Parathyroid adenoma (tissue), 2 donors: Measurements from ENCODE around the gene ARHGAP22.

Experiments used
- H2AFZ ChIP-seq: fragments of 300-600 bp; sonication (generic); one replicate; pipeline ENCODE4 v1.7.0; 2017; ENCODE audit warnings: antibody characterized with exemption, mild to moderate bottlenecking
- H3K27ac ChIP-seq: fragments of 300-600 bp; sonication (generic); one replicate; pipeline ENCODE4 v1.7.0; 2017
- H3K27me3 ChIP-seq: fragments of 300-600 bp; sonication (generic); one replicate; pipeline ENCODE4 v1.7.0; 2017; ENCODE audit warnings: low read length; ENCODE audit not compliant: control insufficient read depth, insufficient read depth
- H3K36me3 ChIP-seq: fragments of 300-600 bp; sonication (generic); one replicate; pipeline ENCODE4 v1.7.0; 2017; ENCODE audit warnings: low read length; ENCODE audit not compliant: control insufficient read depth, insufficient read depth
- H3K4me1 ChIP-seq: fragments of 300-600 bp; sonication (generic); one replicate; pipeline ENCODE4 v1.7.0; 2017; ENCODE audit warnings: control low read depth
- H3K4me2 ChIP-seq: fragments of 300-600 bp; sonication (generic); one replicate; pipeline ENCODE4 v1.7.0; 2017; ENCODE audit warnings: low read length
- H3K4me3 ChIP-seq: fragments of 300-600 bp; sonication (generic); one replicate; pipeline ENCODE4 v1.7.0; 2017; ENCODE audit warnings: low read depth, low read length
- H3K79me2 ChIP-seq: fragments of 300-600 bp; sonication (generic); one replicate; pipeline ENCODE4 v1.7.0; 2017; ENCODE audit warnings: control low read depth
- H3K9ac ChIP-seq: fragments of 300-600 bp; sonication (generic); one replicate; pipeline ENCODE4 v1.7.0; 2017; ENCODE audit warnings: mild to moderate bottlenecking
- H3K9me3 ChIP-seq: fragments of 300-600 bp; sonication (generic); one replicate; pipeline ENCODE4 v1.7.0; 2017; ENCODE audit warnings: low read length; ENCODE audit not compliant: control insufficient read depth
- CTCF ChIP-seq: fragments of 300-600 bp; sonication (generic); IDR thresholded peaks from one replicate; pipeline ENCODE4 v1.7.0; 2017; ENCODE audit warnings: antibody characterized with exemption, mild to moderate bottlenecking
- donor health status: primary hyperparathyroidism.

ARHGAP22 gene

GRCh38 chr10:48638158-48638557 is 33.3 kb upstream of the ARHGAP22 start:
- H3K4me3 ChIP-seq: no peak overlapping the region
- no peaks in the 10 kb centered on the region for H3K36me3 ChIP-seq
- no peak overlapping the region for H3K27ac ChIP-seq
- H3K4me2 ChIP-seq: no peak overlapping the region
- H3K79me2 ChIP-seq: no peaks in the 10 kb centered on the region
- TF ChIP-seq CTCF: no peak
- no peak overlapping the region for H2AFZ ChIP-seq
- H3K9ac ChIP-seq: no peak overlapping the region
- no peaks in the 10 kb centered on the region for H3K4me1 ChIP-seq
- H3K9me3 ChIP-seq: no peaks in the 10 kb centered on the region
- H3K27me3 ChIP-seq: no peaks in the 10 kb centered on the region

GRCh38 chr10:48636901-48637300 is 32.0 kb upstream of the ARHGAP22 start:
- TF ChIP-seq CTCF: no peak
- H3K4me3 ChIP-seq: no peak overlapping the region
- H3K79me2 ChIP-seq: no peaks in the 10 kb centered on the region
- no peaks in the 10 kb centered on the region for H3K4me1 ChIP-seq
- H3K36me3 ChIP-seq: no peaks in the 10 kb centered on the region
- H2AFZ ChIP-seq: no peak overlapping the region
- no peak overlapping the region for H3K27ac ChIP-seq
- H3K27me3 ChIP-seq: no peaks in the 10 kb centered on the region
- H3K9ac ChIP-seq: no peak overlapping the region
- H3K9me3 ChIP-seq: no peaks in the 10 kb centered on the region
- H3K4me2 ChIP-seq: no peak overlapping the region

- Histone ChIP-seq H2AFZ (no peak overlapping the region), H3K4me1 (no peaks in the 10 kb centered on the region), H3K27me3 (no peaks in the 10 kb centered on the region), H3K27ac (no peak overlapping the region), H3K36me3 (no peaks in the 10 kb centered on the region), H3K79me2 (no peaks in the 10 kb centered on the region), H3K9ac (no peak overlapping the region), H3K4me3 (no peak overlapping the region), H3K9me3 (no peaks in the 10 kb centered on the region), H3K4me2 (no peak overlapping the region)
- no peak for TF ChIP-seq CTCF
Observed at GRCh38 chr10:48636231-48636630, 31.4 kb upstream of the ARHGAP22 start.

GRCh38 chr10:48634984-48635557 is 30.2 kb upstream of the ARHGAP22 start:
- no peaks in the 10 kb centered on the region for H3K79me2 ChIP-seq
- H2AFZ ChIP-seq: no peak overlapping the region
- TF ChIP-seq CTCF: no peak
- H3K4me2 ChIP-seq: no peak overlapping the region
- H3K27ac ChIP-seq: no peak overlapping the region
- no peak overlapping the region for H3K9ac ChIP-seq
- H3K9me3 ChIP-seq: no peaks in the 10 kb centered on the region
- no peaks in the 10 kb centered on the region for H3K4me1 ChIP-seq
- no peaks in the 10 kb centered on the region for H3K27me3 ChIP-seq
- no peak overlapping the region for H3K4me3 ChIP-seq
- no peaks in the 10 kb centered on the region for H3K36me3 ChIP-seq

GRCh38 chr10:48634198-48634983 is 29.5 kb upstream of the ARHGAP22 start:
- Histone ChIP-seq H2AFZ (no peak overlapping the region), H3K4me1 (no peaks in the 10 kb centered on the region), H3K9me3 (no peaks in the 10 kb centered on the region), H3K27ac (no peak overlapping the region), H3K9ac (no peak overlapping the region), H3K79me2 (no peaks in the 10 kb centered on the region), H3K36me3 (no peaks in the 10 kb centered on the region), H3K4me3 (no peak overlapping the region), H3K27me3 (no peaks in the 10 kb centered on the region), H3K4me2 (no peak overlapping the region)
- TF ChIP-seq CTCF: no peak
